Activated naive CD4-positive, alpha-beta T cell treated with anti-CD3 and anti-CD28 coated beads, Interleukin-2, amount 10 ng/mL, durations not matched to agents 7 days and 5 days (primary cell): ENCODE measurements around the gene RAB44.

ENCODE experiments used
- CTCF ChIA-PET: fragments of 350-600 bp; sonication (Branson Sonifier 250); formaldehyde crosslinking; loops from one replicate; lab custom pipeline; 2021; ENCODE audit warnings: antibody characterized with exemption; lab: Charles Lee
- DNase-seq: peaks from one replicate; pipeline ENCODE4 v3.0.0-alpha.2; 2020
- H3K27ac Mint-ChIP-seq: one replicate; pipeline ENCODE4 v1.8.0; 2021; ENCODE audit warnings: mild to moderate bottlenecking, moderate library complexity, mixed read lengths
- H3K27me3 Mint-ChIP-seq: one replicate; pipeline ENCODE4 v1.8.0; 2021; ENCODE audit warnings: mild to moderate bottlenecking, mixed read lengths
- H3K36me3 Mint-ChIP-seq: one replicate; pipeline ENCODE4 v1.8.0; 2021; ENCODE audit warnings: mixed read lengths
- H3K4me1 Mint-ChIP-seq: one replicate; pipeline ENCODE4 v1.8.0; 2021; ENCODE audit warnings: mixed read lengths
- H3K4me3 Mint-ChIP-seq: one replicate; pipeline ENCODE4 v1.8.0; 2021; ENCODE audit warnings: mild to moderate bottlenecking, moderate library complexity, mixed read lengths
- H3K9me3 Mint-ChIP-seq: one replicate; pipeline ENCODE4 v1.8.0; 2021; ENCODE audit warnings: mixed read lengths

The RAB44 gene

GRCh38 chr6:36743538-36744303 is 46.1 kb downstream of the RAB44 start:
- no peak overlapping the region for H3K4me3 Mint-ChIP-seq
- CTCF ChIA-PET: no interaction called here

GRCh38 chr6:36744304-36744673 is 46.7 kb downstream of the RAB44 start:
- Mint-ChIP-seq H3K36me3 (peaks cover 5% of the 10 kb centered on the region), H3K4me1 (peaks cover 23% of the 10 kb centered on the region), H3K27me3 (peaks cover 22% of the 10 kb centered on the region), H3K4me3 (no peak overlapping the region), H3K27ac (peak overlapping the region; percentile 35), H3K9me3 (peaks cover 7% of the 10 kb centered on the region)
- no peak for DNase-seq
- CTCF ChIA-PET: no interaction called here

More at GRCh38 chr6:36743538-36744303, 46.1 kb downstream of the RAB44 start:
- Mint-ChIP-seq H3K27me3 (peaks cover 22% of the 10 kb centered on the region), H3K9me3 (peaks cover 4% of the 10 kb centered on the region), H3K36me3 (peaks cover 3% of the 10 kb centered on the region), H3K27ac (no peak overlapping the region), H3K4me1 (peaks cover 23% of the 10 kb centered on the region)
- peak; percentile 29 for DNase-seq

DNA sequence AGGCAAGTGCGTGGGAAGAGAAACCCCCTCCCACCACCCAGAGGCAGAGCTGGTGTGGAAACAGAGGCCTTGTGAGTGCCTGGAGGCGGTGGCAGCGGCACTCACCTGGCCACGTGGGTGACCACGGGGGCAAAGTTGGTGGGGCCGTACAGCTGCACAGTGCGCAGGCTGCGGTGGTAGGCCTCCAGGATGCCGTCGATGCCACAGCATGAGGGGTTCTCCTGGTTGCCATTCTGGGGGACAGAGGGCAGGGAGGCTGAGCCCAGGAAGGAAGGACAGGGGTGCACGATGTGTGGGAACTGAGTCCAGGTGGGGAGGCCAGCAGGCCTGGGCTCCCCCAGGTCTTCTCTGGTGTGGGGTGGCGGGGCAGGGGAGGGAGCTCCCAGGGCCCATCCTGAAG is 47.7 kb downstream of the RAB44 start:
- Mint-ChIP-seq H3K9me3 (peaks cover 13% of the 10 kb centered on the region), H3K36me3 (peaks cover 9% of the 10 kb centered on the region), H3K4me3 (no peak overlapping the region), H3K4me1 (peaks cover 23% of the 10 kb centered on the region), H3K27me3 (peaks cover 22% of the 10 kb centered on the region), H3K27ac (no peak overlapping the region)
- DNase-seq: no peak
- CTCF ChIA-PET: interaction anchor here (0.5 kb wide), 1 partner anchor 10 kb away, joined by 3 read pairs; no protein-coding TSS in a partner anchor

GRCh38 chr6:36745836-36746235 is 48.2 kb downstream of the RAB44 start:
- Mint-ChIP-seq H3K9me3 (peaks cover 16% of the 10 kb centered on the region), H3K27me3 (peaks cover 22% of the 10 kb centered on the region), H3K27ac (no peak overlapping the region), H3K36me3 (peaks cover 9% of the 10 kb centered on the region), H3K4me3 (no peak overlapping the region), H3K4me1 (peaks cover 23% of the 10 kb centered on the region)
- no peak for DNase-seq
- CTCF ChIA-PET: no interaction called here

- peaks cover 16% of the 10 kb centered on the region for H3K9me3 Mint-ChIP-seq
- H3K4me3 Mint-ChIP-seq: no peak overlapping the region
- peaks cover 22% of the 10 kb centered on the region for H3K27me3 Mint-ChIP-seq
- H3K4me1 Mint-ChIP-seq: peaks cover 25% of the 10 kb centered on the region
- H3K27ac Mint-ChIP-seq: no peak overlapping the region
- DNase-seq: no peak
- H3K36me3 Mint-ChIP-seq: peaks cover 9% of the 10 kb centered on the region
- CTCF ChIA-PET: no interaction called here
Measured at GRCh38 chr6:36746251-36746650, 48.6 kb downstream of the RAB44 start.

DNA sequence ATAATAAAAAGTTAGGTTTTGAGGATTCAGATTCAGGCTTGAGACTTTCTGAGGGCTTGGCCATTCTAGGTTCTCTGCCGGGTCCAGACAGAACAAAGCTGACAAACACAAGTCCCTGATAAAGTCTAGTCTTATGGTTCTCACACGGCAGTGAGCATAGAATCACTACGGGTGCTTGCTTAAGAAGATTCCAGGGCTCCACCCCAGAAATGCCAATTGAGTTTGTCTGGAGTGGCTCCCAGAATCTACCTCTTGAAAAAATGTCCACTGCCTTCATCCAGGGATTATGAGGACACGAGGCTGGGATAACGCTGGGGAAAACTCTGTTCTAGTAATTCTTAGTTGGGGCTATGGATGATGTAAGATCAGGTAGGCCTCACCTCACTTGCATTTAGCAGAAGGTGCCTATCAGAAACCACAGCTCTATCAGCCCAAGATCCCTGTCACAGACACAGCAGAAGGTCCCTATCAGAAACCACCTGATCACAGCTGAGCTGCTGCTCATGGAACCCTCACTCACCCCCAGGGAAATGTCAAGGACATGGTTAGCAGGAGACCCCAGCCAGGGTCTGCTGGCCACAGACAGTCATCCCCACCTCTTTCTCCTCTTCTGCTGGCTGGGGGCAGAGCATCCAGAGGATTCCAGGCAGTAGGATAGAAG is 52.3 kb downstream of the RAB44 start:
- peaks cover 16% of the 10 kb centered on the region for H3K9me3 Mint-ChIP-seq
- CTCF ChIA-PET: no interaction called here
- H3K4me3 Mint-ChIP-seq: no peak overlapping the region
- H3K36me3 Mint-ChIP-seq: peaks cover 9% of the 10 kb centered on the region
- H3K4me1 Mint-ChIP-seq: peaks cover 38% of the 10 kb centered on the region
- peaks cover 22% of the 10 kb centered on the region for H3K27me3 Mint-ChIP-seq
- DNase-seq: no peak
- no peak overlapping the region for H3K27ac Mint-ChIP-seq

GRCh38 chr6:36751091-36751490 is 53.5 kb downstream of the RAB44 start:
- Mint-ChIP-seq H3K36me3 (peaks cover 9% of the 10 kb centered on the region), H3K4me3 (no peak overlapping the region), H3K9me3 (peaks cover 16% of the 10 kb centered on the region), H3K27ac (no peak overlapping the region), H3K4me1 (peaks cover 49% of the 10 kb centered on the region), H3K27me3 (peaks cover 17% of the 10 kb centered on the region)
- DNase-seq: no peak
- CTCF ChIA-PET: interaction anchor here (0.7 to 5.1 kb wide), 3 partner anchors 8 to 136 kb away, joined by 3 to 29 read pairs (median 3); no protein-coding TSS in a partner anchor

- no peak overlapping the region for H3K4me3 Mint-ChIP-seq
- H3K27ac Mint-ChIP-seq: peak overlapping the region; percentile 85
- CTCF ChIA-PET: interaction anchor here (1.3 to 5.1 kb wide), 2 partner anchors 69 to 136 kb away, joined by 3 to 29 read pairs; no protein-coding TSS in a partner anchor
- H3K36me3 Mint-ChIP-seq: peaks cover 9% of the 10 kb centered on the region
- peaks cover 16% of the 10 kb centered on the region for H3K9me3 Mint-ChIP-seq
- no peak for DNase-seq
- peaks cover 10% of the 10 kb centered on the region for H3K27me3 Mint-ChIP-seq
- H3K4me1 Mint-ChIP-seq: peaks cover 56% of the 10 kb centered on the region
Measured at GRCh38 chr6:36751833-36752186, 54.2 kb downstream of the RAB44 start.

GRCh38 chr6:36752187-36752885 is 54.7 kb downstream of the RAB44 start:
- DNase-seq: no peak
- peaks cover 8% of the 10 kb centered on the region for H3K27me3 Mint-ChIP-seq
- H3K4me3 Mint-ChIP-seq: no peak overlapping the region
- H3K4me1 Mint-ChIP-seq: peaks cover 62% of the 10 kb centered on the region
- CTCF ChIA-PET: interaction anchor here (1.3 to 5.1 kb wide), 4 partner anchors 31 to 266 kb away, joined by 3 to 29 read pairs (median 8); no protein-coding TSS in a partner anchor
- H3K36me3 Mint-ChIP-seq: peaks cover 9% of the 10 kb centered on the region
- H3K9me3 Mint-ChIP-seq: peaks cover 16% of the 10 kb centered on the region
- peak overlapping the region; percentile 85 for H3K27ac Mint-ChIP-seq

DNA sequence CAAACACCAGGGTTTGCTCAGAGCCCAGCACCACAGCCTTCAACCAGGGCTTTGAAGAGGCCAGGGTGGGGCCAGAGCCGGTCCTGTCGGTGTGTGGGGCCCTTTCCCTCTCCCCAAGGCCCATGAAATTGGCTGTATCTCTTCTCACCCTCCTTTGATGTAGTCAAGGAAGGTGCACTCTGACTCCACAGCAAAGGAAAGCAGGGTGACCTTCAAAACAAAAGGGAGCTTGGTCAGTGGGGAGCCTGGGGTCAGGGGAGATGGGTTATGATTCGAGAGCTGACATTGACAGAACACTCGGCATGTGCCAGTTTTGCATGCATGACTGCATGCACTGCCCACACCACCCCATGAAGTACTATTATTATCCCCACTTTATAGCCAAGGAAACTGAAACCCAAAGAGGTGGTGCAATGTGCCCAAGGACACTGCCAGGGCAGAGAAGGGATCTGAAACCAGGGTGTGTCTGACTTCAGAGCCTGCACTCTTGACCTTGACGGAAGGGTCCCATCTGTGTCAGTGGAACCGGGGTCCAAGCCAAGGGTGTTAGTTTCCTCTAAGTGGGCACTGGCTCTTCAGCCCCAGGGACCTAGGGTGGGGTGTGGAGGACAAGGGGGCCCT is 55.4 kb downstream of the RAB44 start:
- Mint-ChIP-seq H3K9me3 (peaks cover 16% of the 10 kb centered on the region), H3K27me3 (peaks cover 5% of the 10 kb centered on the region), H3K4me3 (no peak overlapping the region), H3K27ac (peak overlapping the region; percentile 85), H3K36me3 (peaks cover 9% of the 10 kb centered on the region), H3K4me1 (peaks cover 66% of the 10 kb centered on the region)
- CTCF ChIA-PET: interaction anchor here (1.4 to 5.1 kb wide), 5 partner anchors 13 to 265 kb away, joined by 5 to 29 read pairs (median 6); no protein-coding TSS in a partner anchor
- no peak for DNase-seq

GRCh38 chr6:36753671-36754405 is 56.2 kb downstream of the RAB44 start:
- Mint-ChIP-seq H3K36me3 (peaks cover 5% of the 10 kb centered on the region), H3K9me3 (peaks cover 13% of the 10 kb centered on the region), H3K4me1 (peaks cover 71% of the 10 kb centered on the region), H3K27ac (peak overlapping the region; percentile 70), H3K27me3 (no peaks in the 10 kb centered on the region), H3K4me3 (no peak overlapping the region)
- no peak for DNase-seq
- CTCF ChIA-PET: interaction anchor here (0.6 to 5.1 kb wide), 6 partner anchors 12 to 264 kb away, joined by 3 to 29 read pairs (median 6); no protein-coding TSS in a partner anchor

DNA sequence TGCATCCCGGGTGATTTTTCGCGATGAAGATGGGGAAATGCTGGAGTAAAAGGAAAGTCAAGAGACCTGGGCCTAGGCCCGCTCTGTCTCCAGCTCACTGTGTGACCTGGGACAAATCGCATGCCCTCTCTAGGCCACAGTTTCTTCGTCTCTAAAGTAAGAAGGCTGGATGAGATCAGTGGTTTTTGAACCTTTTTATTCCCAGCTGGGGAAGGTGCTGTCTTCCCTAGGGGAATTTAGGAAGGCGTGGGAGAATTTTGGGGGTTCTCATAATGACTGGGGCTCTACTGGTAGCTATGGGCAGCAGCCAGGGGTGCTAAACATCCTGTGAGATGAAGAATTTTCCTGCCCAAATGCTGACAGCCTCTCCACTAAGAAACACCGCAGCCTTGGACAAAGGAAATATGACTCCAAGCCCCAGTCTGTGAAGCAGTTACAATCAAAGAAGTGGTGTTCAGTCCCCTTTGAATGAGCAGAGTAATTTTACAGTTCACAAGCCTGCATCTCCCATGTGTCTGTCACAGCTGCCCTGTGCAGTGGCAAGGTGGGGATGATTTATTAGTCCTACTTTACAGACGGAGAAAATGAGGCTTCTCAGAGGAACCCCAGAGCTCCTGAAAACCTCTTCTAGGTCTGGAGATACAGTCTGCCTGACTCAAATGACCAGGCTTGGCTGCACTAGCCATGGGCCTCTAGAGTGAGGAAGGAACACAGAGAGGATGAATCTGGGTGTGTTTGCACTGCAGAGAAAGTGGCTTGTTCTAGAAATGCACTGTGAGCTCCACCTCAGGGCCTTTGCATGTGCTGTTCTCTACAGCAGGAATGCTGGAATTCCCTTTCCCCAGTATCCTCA is 57.2 kb downstream of the RAB44 start:
- no peak for DNase-seq
- CTCF ChIA-PET: interaction anchor here (0.9 to 5.1 kb wide), 9 partner anchors 11 to 263 kb away, joined by 3 to 29 read pairs (median 6); partner anchors contain the start of gene CDKN1A
- peaks cover 77% of the 10 kb centered on the region for H3K4me1 Mint-ChIP-seq
- peaks cover 8% of the 10 kb centered on the region for H3K9me3 Mint-ChIP-seq
- peak overlapping the region; percentile 8 for H3K4me3 Mint-ChIP-seq
- H3K27ac Mint-ChIP-seq: peak overlapping the region; percentile 83
- peaks cover 9% of the 10 kb centered on the region for H3K27me3 Mint-ChIP-seq
- H3K36me3 Mint-ChIP-seq: peaks cover 2% of the 10 kb centered on the region
